Keratinocyte (primary cell): ENCODE results near the gene MINDY1. TPM values are rescaled to one million over a fixed set of nuclear protein-coding genes. Genes with fewer than 3 reads are reported as not detected.
A peak's percentile ranks its signal among the peaks of the same experiment; 100 is the strongest.

Experiments
- DNase-seq: peaks from one replicate; pipeline ENCODE4 v3.0.0-alpha.2; 2011; ENCODE audit warnings: low read depth, missing footprints, low spot score
- FAIRE-seq: peaks from 2 replicates; lab custom pipeline; 2011; peaks lifted over from hg19 to GRCh38; lab: Jason Lieb, UNC
- H2AFZ ChIP-seq: 2 replicates; pipeline ENCODE4 v1.6.0; 2012; ENCODE audit warnings: low read length, control low read depth, inconsistent platforms; ENCODE audit not compliant: control insufficient read depth
- H3K27ac ChIP-seq: 2 replicates; pipeline ENCODE4 v1.5.1; 2011; ENCODE audit warnings: low read length; ENCODE audit not compliant: control insufficient read depth, insufficient read depth
- H3K27me3 ChIP-seq: 3 replicates; pipeline ENCODE4 v1.6.0; 2011; ENCODE audit warnings: low read length; ENCODE audit not compliant: control insufficient read depth, insufficient read depth; ENCODE audit errors: extremely low read depth
- H3K36me3 ChIP-seq, 2 experiments: 2 replicates in 1 of 2; 3 replicates in 1 of 2; pipeline ENCODE4 v1.5.1; 2011; ENCODE audit warnings: low read length in 2 of 2, mild to moderate bottlenecking in 1 of 2; ENCODE audit not compliant: control insufficient read depth in 2 of 2, insufficient read depth in 2 of 2; ENCODE audit errors: extremely low read depth in 1 of 2
- H3K4me1 ChIP-seq: 3 replicates; pipeline ENCODE4 v1.5.1; 2011; ENCODE audit warnings: low read length; ENCODE audit not compliant: control insufficient read depth, insufficient read depth; ENCODE audit errors: extremely low read depth
- H3K4me2 ChIP-seq: 3 replicates; pipeline ENCODE4 v1.6.0; 2011; ENCODE audit warnings: low read depth, low read length; ENCODE audit not compliant: control insufficient read depth, insufficient read depth; ENCODE audit errors: extremely low read depth
- H3K4me3 ChIP-seq, 3 experiments: fragments of 200-600 bp in 1 of 3; sonication (generic) in 1 of 3; 2 replicates in 2 of 3; 3 replicates in 1 of 3; pipeline ENCODE4 v1.5.1; 2011 to 2016; ENCODE audit warnings: low read length in 3 of 3, mild to moderate bottlenecking in 3 of 3, control low read depth in 2 of 3, inconsistent platforms in 1 of 3, low read depth in 1 of 3, mixed read lengths in 1 of 3, mixed run types in 1 of 3, moderate library complexity in 1 of 3; ENCODE audit not compliant: control insufficient read depth in 2 of 3, insufficient read depth in 2 of 3; ENCODE audit errors: extremely low read depth in 1 of 3
- H3K79me2 ChIP-seq: 2 replicates; pipeline ENCODE4 v1.6.0; 2012; ENCODE audit warnings: low read length; ENCODE audit not compliant: control insufficient read depth, insufficient read depth
- H3K9ac ChIP-seq: 3 replicates; pipeline ENCODE4 v1.6.0; 2011; ENCODE audit warnings: low read length; ENCODE audit not compliant: control insufficient read depth, insufficient read depth; ENCODE audit errors: extremely low read depth
- H3K9me1 ChIP-seq: 3 replicates; pipeline ENCODE4 v1.6.0; 2011; ENCODE audit warnings: low read length; ENCODE audit not compliant: control insufficient read depth, insufficient read depth; ENCODE audit errors: extremely low read depth
- H3K9me3 ChIP-seq: 2 replicates; pipeline ENCODE4 v1.5.1; 2012; ENCODE audit warnings: low read depth, low read length; ENCODE audit not compliant: control insufficient read depth
- H4K20me1 ChIP-seq: 3 replicates; pipeline ENCODE4 v1.6.0; 2011; ENCODE audit warnings: low read length; ENCODE audit not compliant: control insufficient read depth, insufficient read depth; ENCODE audit errors: extremely low read depth
- EZH2 ChIP-seq: IDR thresholded peaks from one replicate; pipeline ENCODE4 v1.6.1; 2012; ENCODE audit warnings: inconsistent platforms, mild to moderate bottlenecking, low read length, moderate library complexity
- dilution Hi-C: fragments of 300-500 bp; cut with MboI; formaldehyde crosslinking; loops from one replicate; pipeline ENCODE4 v1.7.0; 2020; ENCODE audit warnings: low sequenced_read_pairs; ENCODE audit not compliant: extremely low pct_ligation_motif_present
- polyA plus RNA-seq, 5 experiments: library from polyadenylated mRNA; depleted of rRNA in 3 of 5; stranded (reverse) in 3 of 5; stranded (forward) in 1 of 5; unstranded in 1 of 5; fragments of >200 nt; gene quantifications; 1 replicate in 1 of 5; 2 replicates in 3 of 5; 3 replicates in 1 of 5; pipeline versions ENCODE4 v1.2.1 to v1.2.3, GENCODE V29; 2011 to 2012; ENCODE audit warnings: missing spikeins in 2 of 5, low read depth in 1 of 5, low replicate concordance in 1 of 5
- TF ChIP-seq, protein P1 (sequence below), 3 experiments: IDR thresholded peaks in 1 of 3; conservative IDR thresholded peaks in 1 of 3; optimal IDR thresholded peaks in 1 of 3; 2 replicates in 2 of 3; 3 replicates in 1 of 3; pipeline versions ENCODE3 to v1.5.1; 2011; ENCODE audit warnings: low read length in 3 of 3, mild to moderate bottlenecking in 3 of 3, moderate library complexity in 2 of 3, control low read depth in 1 of 3, inconsistent platforms in 1 of 3; ENCODE audit not compliant: insufficient read depth in 2 of 3; ENCODE audit errors: extremely low read depth in 1 of 3

The MINDY1 gene
- polyA plus RNA-seq, 1 donor (not counting 4 experiments of a cell fraction or from before 2014, with no cell fraction given): 11.2 TPM

- Histone ChIP-seq H3K27me3 (no peaks in the 10 kb centered on the region), H3K36me3 (peaks cover 0 to 4% of the 10 kb centered on the region in 2 experiments), H3K9me1 (peaks cover 2% of the 10 kb centered on the region), H3K4me1 (peaks cover 38% of the 10 kb centered on the region), H4K20me1 (no peaks in the 10 kb centered on the region), H3K79me2 (no peaks in the 10 kb centered on the region), H3K27ac (no peak overlapping the region), H3K4me3 (no peak overlapping the region), H3K4me2 (peak overlapping the region; percentile 91), H3K9me3 (no peaks in the 10 kb centered on the region), H3K9ac (no peak overlapping the region), H2AFZ (no peak overlapping the region)
- dilution Hi-C loops: no loop called here
- DNase-seq (no peak), FAIRE-seq (no peak)
- TF ChIP-seq, protein P1, sequence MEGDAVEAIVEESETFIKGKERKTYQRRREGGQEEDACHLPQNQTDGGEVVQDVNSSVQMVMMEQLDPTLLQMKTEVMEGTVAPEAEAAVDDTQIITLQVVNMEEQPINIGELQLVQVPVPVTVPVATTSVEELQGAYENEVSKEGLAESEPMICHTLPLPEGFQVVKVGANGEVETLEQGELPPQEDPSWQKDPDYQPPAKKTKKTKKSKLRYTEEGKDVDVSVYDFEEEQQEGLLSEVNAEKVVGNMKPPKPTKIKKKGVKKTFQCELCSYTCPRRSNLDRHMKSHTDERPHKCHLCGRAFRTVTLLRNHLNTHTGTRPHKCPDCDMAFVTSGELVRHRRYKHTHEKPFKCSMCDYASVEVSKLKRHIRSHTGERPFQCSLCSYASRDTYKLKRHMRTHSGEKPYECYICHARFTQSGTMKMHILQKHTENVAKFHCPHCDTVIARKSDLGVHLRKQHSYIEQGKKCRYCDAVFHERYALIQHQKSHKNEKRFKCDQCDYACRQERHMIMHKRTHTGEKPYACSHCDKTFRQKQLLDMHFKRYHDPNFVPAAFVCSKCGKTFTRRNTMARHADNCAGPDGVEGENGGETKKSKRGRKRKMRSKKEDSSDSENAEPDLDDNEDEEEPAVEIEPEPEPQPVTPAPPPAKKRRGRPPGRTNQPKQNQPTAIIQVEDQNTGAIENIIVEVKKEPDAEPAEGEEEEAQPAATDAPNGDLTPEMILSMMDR (optimal IDR thresholded peaks at IDR 0.05 in 1 of 3, IDR thresholded peaks at IDR 0.05 in 1 of 3, conservative IDR thresholded peaks at IDR 0.05 in 1 of 3; ENCODE audit: extremely low read depth in 1 of 3, insufficient read depth in 2 of 3, low read length in 3 of 3): no peak
Observed at GRCh38 chr1:151009674-151010345, 3.1 kb upstream of the MINDY1 start.

- DNase-seq: no peak
- Histone ChIP-seq H3K27ac (peak overlapping the region; percentile 65), H3K79me2 (no peaks in the 10 kb centered on the region), H3K36me3 (peaks cover 0 to 4% of the 10 kb centered on the region in 2 experiments), H3K27me3 (no peaks in the 10 kb centered on the region), H4K20me1 (no peaks in the 10 kb centered on the region), H3K4me3 (peak overlapping the region; percentile 76 to 87 (median 83)), H3K4me1 (peaks cover 41% of the 10 kb centered on the region), H3K9me1 (peaks cover 2% of the 10 kb centered on the region), H2AFZ (peak overlapping the region; percentile 92), H3K9ac (peak overlapping the region; percentile 84), H3K4me2 (peak overlapping the region; percentile 91), H3K9me3 (no peaks in the 10 kb centered on the region)
- dilution Hi-C loops: no loop called here
- FAIRE-seq: no peak
- no peak for TF ChIP-seq EZH2
- TF ChIP-seq, protein P1 (optimal IDR thresholded peaks at IDR 0.05 in 1 of 3, IDR thresholded peaks at IDR 0.05 in 1 of 3, conservative IDR thresholded peaks at IDR 0.05 in 1 of 3; ENCODE audit: extremely low read depth in 1 of 3, insufficient read depth in 2 of 3, low read length in 3 of 3): no peak
Observed at GRCh38 chr1:151009206-151009587, 2.5 kb upstream of the MINDY1 start.
